Mucosa of descending colon (tissue), 3 donors: ENCODE data around the gene MIF4GD. TPM values are rescaled to one million over a fixed set of nuclear protein-coding genes. Genes with fewer than 3 reads are reported as not detected.

Source experiments
- ATAC-seq: fragments of 200-7000 bp; cut with Tn5 transposase; one replicate; pipeline ENCODE4 v1.9.1; 2020; ENCODE audit warnings: mild to moderate bottlenecking, moderate library complexity
- DNase-seq, 3 donors: peaks; one replicate each; pipeline ENCODE4 v3.0.0-alpha.2; 2020
- H3K36me3 ChIP-seq: fragments of 200-600 bp; one replicate; pipeline ENCODE4 v1.8.0; 2021; ENCODE audit warnings: low read depth, mild to moderate bottlenecking
- H3K4me1 ChIP-seq: fragments of 200-600 bp; one replicate; pipeline ENCODE4 v1.8.0; 2021; ENCODE audit warnings: low read depth, mild to moderate bottlenecking
- H3K4me3 ChIP-seq: fragments of 200-600 bp; one replicate; pipeline ENCODE4 v1.8.0; 2021; ENCODE audit warnings: mild to moderate bottlenecking
- H3K9me3 ChIP-seq: fragments of 200-600 bp; one replicate; pipeline ENCODE4 v1.8.0; 2021; ENCODE audit warnings: mild to moderate bottlenecking
- intact Hi-C, 2 donors: fragments of 100-400 bp; cut with DNase I in 1 of 2; cut with micrococcal nuclease in 1 of 2; formaldehyde crosslinking; loops; one replicate each; pipeline versions ENCODE4 v1.11.0 to v1.11.1; 2022; cut with DNase I, micrococcal nuclease
- total RNA-seq, 3 donors: library from RNA; stranded (reverse); fragmentation: NEBNext Ultra II Directional in 2 of 3; extraction: Animal tissue kit (Norgen Biotek cat#: 25700) in 2 of 3; gene quantifications; one replicate each; pipeline versions ENCODE4 v1.2.1 to v1.2.4, GENCODE V29; 2021 to 2023
- TF ChIP-seq, protein P1 (sequence below): fragments of 200-600 bp; IDR thresholded peaks from one replicate; pipeline ENCODE4 v1.8.0; 2022; ENCODE audit warnings: antibody characterized with exemption, mild to moderate bottlenecking
- donor health status: DM: no; HTN: no; CAD: no; lungs with moderate emphysema.
- donor health status: DM: no; HTN: no; CAD: no.
- donor health status: DM: no; HTN: yes; CAD: no.

Gene MIF4GD
- total RNA-seq, 3 donors from 2014 or later: 17.3 to 21.4 (median 19.1) TPM

- H3K4me3 ChIP-seq: peak overlapping the region; percentile 59
- peak; percentile 86 to 91 (median 89) for DNase-seq
- H3K9me3 ChIP-seq: no peaks in the 10 kb centered on the region
- intact Hi-C loops: no loop called here
- peaks cover 22% of the 10 kb centered on the region for H3K4me1 ChIP-seq
- ATAC-seq: peak; percentile 86
- TF ChIP-seq, protein P1, sequence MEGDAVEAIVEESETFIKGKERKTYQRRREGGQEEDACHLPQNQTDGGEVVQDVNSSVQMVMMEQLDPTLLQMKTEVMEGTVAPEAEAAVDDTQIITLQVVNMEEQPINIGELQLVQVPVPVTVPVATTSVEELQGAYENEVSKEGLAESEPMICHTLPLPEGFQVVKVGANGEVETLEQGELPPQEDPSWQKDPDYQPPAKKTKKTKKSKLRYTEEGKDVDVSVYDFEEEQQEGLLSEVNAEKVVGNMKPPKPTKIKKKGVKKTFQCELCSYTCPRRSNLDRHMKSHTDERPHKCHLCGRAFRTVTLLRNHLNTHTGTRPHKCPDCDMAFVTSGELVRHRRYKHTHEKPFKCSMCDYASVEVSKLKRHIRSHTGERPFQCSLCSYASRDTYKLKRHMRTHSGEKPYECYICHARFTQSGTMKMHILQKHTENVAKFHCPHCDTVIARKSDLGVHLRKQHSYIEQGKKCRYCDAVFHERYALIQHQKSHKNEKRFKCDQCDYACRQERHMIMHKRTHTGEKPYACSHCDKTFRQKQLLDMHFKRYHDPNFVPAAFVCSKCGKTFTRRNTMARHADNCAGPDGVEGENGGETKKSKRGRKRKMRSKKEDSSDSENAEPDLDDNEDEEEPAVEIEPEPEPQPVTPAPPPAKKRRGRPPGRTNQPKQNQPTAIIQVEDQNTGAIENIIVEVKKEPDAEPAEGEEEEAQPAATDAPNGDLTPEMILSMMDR: peak; percentile 97
- peaks cover 8% of the 10 kb centered on the region for H3K36me3 ChIP-seq
Observed at GRCh38 chr17:75271233-75271954, 363 bp upstream of the MIF4GD start.

DNA sequence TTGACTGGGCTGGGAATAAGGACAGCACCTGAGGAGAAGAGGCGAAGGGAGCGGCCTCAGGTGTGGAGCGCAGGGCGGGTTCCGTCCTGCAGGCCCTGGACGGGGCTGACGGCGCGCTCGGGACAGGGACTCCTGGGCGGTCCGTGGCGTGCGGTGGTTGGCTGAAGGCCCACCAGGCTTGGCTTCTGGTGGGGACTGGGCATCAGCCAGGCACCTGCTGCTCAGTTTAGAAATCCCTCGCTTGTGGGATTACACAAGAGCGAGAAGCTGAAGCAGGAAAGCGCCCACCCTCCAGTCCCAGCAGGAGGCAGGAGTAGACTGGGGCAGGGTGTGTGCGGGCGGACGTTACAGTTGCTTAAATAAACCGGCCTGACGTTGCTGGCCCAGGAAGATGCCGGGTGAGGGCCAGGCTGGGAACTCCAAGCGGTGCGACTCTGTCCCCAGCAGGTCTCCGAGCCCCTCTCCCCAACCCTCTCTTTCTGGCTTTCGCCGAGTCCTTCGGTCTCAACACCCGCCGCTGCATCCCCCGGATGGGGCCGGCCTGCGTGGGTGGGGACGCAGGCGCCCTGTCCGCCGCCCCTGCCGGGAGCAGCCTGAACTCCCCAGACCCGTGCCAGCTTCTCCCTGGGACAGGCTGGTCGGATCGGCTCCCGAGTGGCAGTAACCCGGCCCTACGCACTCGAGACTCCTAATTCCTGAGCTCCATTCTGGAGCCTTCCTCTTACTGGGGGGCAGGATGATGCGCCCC is 639 bp downstream of the MIF4GD start:
- DNase-seq (peak; percentile 71 to 85 (median 80)), ATAC-seq (peak; percentile 65)
- peak overlapping the region; percentile 59 for H3K4me3 ChIP-seq
- H3K36me3 ChIP-seq: peaks cover 8% of the 10 kb centered on the region
- H3K4me1 ChIP-seq: peaks cover 22% of the 10 kb centered on the region
- H3K9me3 ChIP-seq: no peaks in the 10 kb centered on the region
- TF ChIP-seq, protein P1: no peak
- intact Hi-C loops: no loop called here

GRCh38 chr17:75269844-75270217 is 1.2 kb downstream of the MIF4GD start:
- intact Hi-C loops: no loop called here
- DNase-seq: no peak
- no peak for ATAC-seq
- TF ChIP-seq, protein P1: no peak
- H3K9me3 ChIP-seq: no peaks in the 10 kb centered on the region
- H3K36me3 ChIP-seq: peaks cover 8% of the 10 kb centered on the region
- no peak overlapping the region for H3K4me3 ChIP-seq
- peaks cover 22% of the 10 kb centered on the region for H3K4me1 ChIP-seq

GRCh38 chr17:75267411-75268232 is 3.4 kb downstream of the MIF4GD start:
- ATAC-seq (peak; percentile 51), DNase-seq (peak; percentile 67 to 77 (median 70))
- Histone ChIP-seq H3K4me1 (peaks cover 24% of the 10 kb centered on the region), H3K9me3 (no peaks in the 10 kb centered on the region), H3K4me3 (no peak overlapping the region), H3K36me3 (peaks cover 8% of the 10 kb centered on the region)
- TF ChIP-seq, protein P1: no peak
- intact Hi-C loops: no loop called here

- Histone ChIP-seq H3K9me3 (no peaks in the 10 kb centered on the region), H3K4me1 (peaks cover 23% of the 10 kb centered on the region), H3K4me3 (no peak overlapping the region), H3K36me3 (peaks cover 8% of the 10 kb centered on the region)
- no peak for ATAC-seq
- intact Hi-C loops: no loop called here
- TF ChIP-seq, protein P1: no peak
- no peak for DNase-seq
Observed at GRCh38 chr17:75267153-75267410, 3.9 kb downstream of the MIF4GD start.
